Heart left ventricle (tissue), 16 donors: ENCODE measurements around the gene LRRC15. TPM values are rescaled to one million over a fixed set of nuclear protein-coding genes. Genes with fewer than 3 reads are reported as not detected.

Source experiments
- ATAC-seq, 4 donors: fragments of 200-7000 bp; cut with Tn5 transposase; one replicate each; pipeline ENCODE4 v1.9.1; 2020 to 2022; ENCODE audit warnings: moderate library complexity in 4 of 4, mild to moderate bottlenecking in 3 of 4, moderate number of reproducible peaks in 1 of 4
- DNase-seq, 5 donors: peaks; one replicate each; pipeline ENCODE4 v3.0.0-alpha.2; 2020
- H3K27ac ChIP-seq, 12 donors: fragments of 200-600 bp; sonication (generic) in 4 of 12; one replicate each; pipeline versions ENCODE4 v1.5.0 to v1.8.0; 2016 to 2022; ENCODE audit warnings: mild to moderate bottlenecking in 2 of 12
- H3K27me3 ChIP-seq, 9 donors: fragments of 200-600 bp; sonication (generic) in 2 of 9; one replicate each; pipeline versions ENCODE4 v1.5.1 to v1.8.0; 2016 to 2022; ENCODE audit warnings: mild to moderate bottlenecking in 3 of 9
- H3K36me3 ChIP-seq, 9 donors: fragments of 200-600 bp; sonication (generic) in 2 of 9; one replicate each; pipeline versions ENCODE4 v1.5.0 to v1.8.0; 2018 to 2022; ENCODE audit warnings: mild to moderate bottlenecking in 2 of 9
- H3K4me1 ChIP-seq, 12 donors: fragments of 200-600 bp; sonication (generic) in 4 of 12; one replicate each; pipeline versions ENCODE4 v1.5.0 to v1.8.0; 2016 to 2022; ENCODE audit warnings: mild to moderate bottlenecking in 3 of 12
- H3K4me3 ChIP-seq, 12 donors: fragments of 200-600 bp; sonication (generic) in 4 of 12; one replicate each; pipeline versions ENCODE4 v1.5.0 to v1.8.0; 2017 to 2022; ENCODE audit warnings: mild to moderate bottlenecking in 9 of 12, moderate library complexity in 4 of 12
- H3K9me3 ChIP-seq, 12 donors: fragments of 200-600 bp; sonication (generic) in 4 of 12; one replicate each; pipeline versions ENCODE4 v1.5.0 to v1.8.0; 2016 to 2022; ENCODE audit warnings: mild to moderate bottlenecking in 1 of 12
- POLR2A ChIP-seq, 2 donors: fragments of 450-650 bp; IDR thresholded peaks; one replicate each; pipeline ENCODE4 v1.6.1; 2017; ENCODE audit warnings: antibody characterized with exemption in 2 of 2, mild to moderate bottlenecking in 2 of 2, moderate library complexity in 2 of 2
- WGBS, 4 donors: extraction: QIAGEN DNeasy Blood & Tissue Kit in 2 of 4; methylation state at CpG; one replicate each; pipeline versions ENCODE4 v1.1.5 to v1.1.7; 2013 to 2018; 5-methylcytosine and 5-hydroxymethylcytosine counted together
- intact Hi-C, 10 donors: fragments of 100-400 bp; cut with DNase I; formaldehyde crosslinking; loops; one replicate each; pipeline versions ENCODE4 v1.11.1 to v1.14.2; 2022
- polyA plus RNA-seq, 2 donors: library from polyadenylated mRNA; stranded (reverse); fragments of 200-250 nt; gene quantifications; one replicate each; pipeline ENCODE4 v1.2.3, GENCODE V29; 2013
- total RNA-seq, 9 donors: library from RNA; depleted of rRNA in 2 of 9; stranded (reverse); fragments of >200 nt in 2 of 9; fragmentation: NEBNext Ultra II Directional in 3 of 9; extraction: Animal tissue kit (Norgen Biotek cat#: 25700) in 3 of 9; gene quantifications; one replicate each; pipeline versions ENCODE4 v1.1.0 to v1.2.4, GENCODE V29; 2016 to 2023
- TF ChIP-seq, protein P1 (sequence below), 12 donors: fragments of 200-600 bp; sonication (generic) in 4 of 12; IDR thresholded peaks; one replicate each; pipeline versions ENCODE4 v1.5.0 to v1.8.0; 2018 to 2022; ENCODE audit warnings: antibody characterized with exemption in 12 of 12, mild to moderate bottlenecking in 5 of 12
- donor health status: ischemic (EF 13 %, LVEDD 7.1; RV severe dilation, severe dysfunction).
- donor health status: healthy with polysubstance abuse.
- donor health status: DM: no; HTN: yes; CAD: no.
- donor health status: DM: no; HTN: no; CAD: no.
- donor health status: ischemic (EF 25% LVEDD 6.9; RV normal size, moderate dysfunction).
- donor health status: ischemic (EF 25% LVEDD 5.7; RV mildly dilated, moderate dysfunction).
- donor health status: healthy.
- donor health status: DM: yes; HTN: yes; CAD: no.
- donor health status: ischemic (EF 35%, LVEDD 5.7; RV mildly dilated, moderate dysfunction).
- donor health status: nonischemic (EF 11% LVEDD 7.7; RV severe dilation, severe dysfunction).
- donor health status: DM: yes; HTN: yes; CAD: no.
- donor health status: PGD.
- donor health status: ischemic (EF 29% LVEDD 5.4; RV normal size, mild dysfunction).
- donor health status: nonischemic (EF 23%, LVEDD 6.1; RV moderate dilation, normal function).

LRRC15 gene
- total and polyA plus RNA-seq, 11 donors: 0.04 to 1.9 (median 0.12) TPM; not detected in 1

- Histone ChIP-seq H3K9me3 (no peaks in the 10 kb centered on the region), H3K36me3 (peaks cover 0 to 21% (median 5%) of the 10 kb centered on the region in 9 donors), H3K4me1 (peaks cover 3 to 22% (median 11%) of the 10 kb centered on the region in 12 donors), H3K27me3 (peaks cover 6 to 40% (median 16%) of the 10 kb centered on the region in 9 donors), H3K27ac (no peak within 1 kb of the TSS), H3K4me3 (peak within 1 kb of the TSS in 10 of 12 donors; percentile 16 to 48 (median 33))
- TF ChIP-seq, protein P1, sequence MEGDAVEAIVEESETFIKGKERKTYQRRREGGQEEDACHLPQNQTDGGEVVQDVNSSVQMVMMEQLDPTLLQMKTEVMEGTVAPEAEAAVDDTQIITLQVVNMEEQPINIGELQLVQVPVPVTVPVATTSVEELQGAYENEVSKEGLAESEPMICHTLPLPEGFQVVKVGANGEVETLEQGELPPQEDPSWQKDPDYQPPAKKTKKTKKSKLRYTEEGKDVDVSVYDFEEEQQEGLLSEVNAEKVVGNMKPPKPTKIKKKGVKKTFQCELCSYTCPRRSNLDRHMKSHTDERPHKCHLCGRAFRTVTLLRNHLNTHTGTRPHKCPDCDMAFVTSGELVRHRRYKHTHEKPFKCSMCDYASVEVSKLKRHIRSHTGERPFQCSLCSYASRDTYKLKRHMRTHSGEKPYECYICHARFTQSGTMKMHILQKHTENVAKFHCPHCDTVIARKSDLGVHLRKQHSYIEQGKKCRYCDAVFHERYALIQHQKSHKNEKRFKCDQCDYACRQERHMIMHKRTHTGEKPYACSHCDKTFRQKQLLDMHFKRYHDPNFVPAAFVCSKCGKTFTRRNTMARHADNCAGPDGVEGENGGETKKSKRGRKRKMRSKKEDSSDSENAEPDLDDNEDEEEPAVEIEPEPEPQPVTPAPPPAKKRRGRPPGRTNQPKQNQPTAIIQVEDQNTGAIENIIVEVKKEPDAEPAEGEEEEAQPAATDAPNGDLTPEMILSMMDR (IDR thresholded peaks at IDR 0.05): no peak
- 53 to 67% (median 62%) methylated on average over 2 of the region's 2 CpGs for WGBS, 4 donors
- no peak for ATAC-seq
- no peak for DNase-seq
- intact Hi-C loops: loop anchor here in 1 of 10 donors (5.0 kb wide), 1 partner anchor 52 kb away; no protein-coding TSS in a partner anchor
These were observed 29.6 kb upstream of the LRRC15 start, which contains the start of gene GP5 for GRCh38 chr3:194399166-194399565. TSS of gene GP5 (minus strand) at chr3:194399266. CDS start at chr3:194398282, 984 bp downstream.

- H3K27ac ChIP-seq: no peak overlapping the region
- peaks cover 6 to 40% (median 16%) of the 10 kb centered on the region in 9 donors for H3K27me3 ChIP-seq
These were observed 28.3 kb upstream of the LRRC15 start for GRCh38 chr3:194397757-194398312.

GRCh38 chr3:194396859-194397756 lies 27.6 kb upstream of the LRRC15 start:
- Histone ChIP-seq H3K9me3 (no peaks in the 10 kb centered on the region), H3K36me3 (peaks cover 0 to under 1% (median 0%) of the 10 kb centered on the region in 9 donors), H3K4me3 (peak overlapping the region in 9 of 12 donors; percentile 19 to 48 (median 35)), H3K4me1 (peaks cover 3 to 22% (median 11%) of the 10 kb centered on the region in 12 donors), H3K27me3 (peaks cover 6 to 40% (median 17%) of the 10 kb centered on the region in 9 donors), H3K27ac (no peak overlapping the region)
- peak in 2 of 4 donors; percentile 27 to 41 for ATAC-seq
- TF ChIP-seq POLR2A (IDR thresholded peaks at IDR 0.05): no peak
- TF ChIP-seq, protein P1 (IDR thresholded peaks at IDR 0.05): no peak
- intact Hi-C loops: loop anchor here in 1 of 10 donors (5.0 kb wide), 1 partner anchor 50 kb away; no protein-coding TSS in a partner anchor
- WGBS, 4 donors: 29 to 42% (median 34%) methylated on average over 46 to 73 of the region's 73 CpGs
- no peak for DNase-seq

More at GRCh38 chr3:194397757-194398312, 28.3 kb upstream of the LRRC15 start:
- TF ChIP-seq, protein P1 (IDR thresholded peaks at IDR 0.05): no peak
- no peak for TF ChIP-seq POLR2A (IDR thresholded peaks at IDR 0.05)
- DNase-seq (no peak), ATAC-seq (peak in 3 of 4 donors; percentile 38 to 52 (median 40))
- H3K36me3 ChIP-seq: peaks cover 0 to 8% (median 0%) of the 10 kb centered on the region in 9 donors
- 4 to 7% (median 6%) methylated on average over 27 to 38 of the region's 38 CpGs for WGBS, 4 donors
- H3K4me3 ChIP-seq: peak overlapping the region in 10 of 12 donors; percentile 16 to 48 (median 33)
- H3K4me1 ChIP-seq: peaks cover 3 to 22% (median 11%) of the 10 kb centered on the region in 12 donors
- H3K9me3 ChIP-seq: no peaks in the 10 kb centered on the region
- intact Hi-C loops: loop anchor here in 1 of 10 donors (5.0 kb wide), 1 partner anchor 51 kb away; no protein-coding TSS in a partner anchor
